HG02970 (cell line): ENCODE data around the gene MB.

Source experiments
- ATAC-seq: cut with Tn5 transposase; IDR thresholded peaks from one replicate; pipeline ENCODE4 v1.9.1; 2021; ENCODE audit warnings: mild to moderate bottlenecking, moderate library complexity, moderate number of reproducible peaks; ENCODE audit not compliant: unreplicated experiment, low FRiP score

The MB gene

GRCh38 chr22:35558719-35559118 is 58.4 kb downstream of the MB start:
- ATAC-seq: no peak

GRCh38 chr22:35558031-35558430 is 59.1 kb downstream of the MB start:
- ATAC-seq: no peak
